Gastroesophageal sphincter (tissue), 4 donors: Measurements from ENCODE around the gene ATP6V0B. TPM values are rescaled to one million over a fixed set of nuclear protein-coding genes. Genes with fewer than 3 reads are reported as not detected.

ENCODE experiments used
- ATAC-seq: fragments of 150-250 bp; one replicate; pipeline ENCODE4 v1.9.1; 2016; ENCODE audit warnings: mild to moderate bottlenecking, moderate library complexity
- H3K27ac ChIP-seq, 4 donors: fragments of 200-600 bp; sonication (generic) in 3 of 4; 1 replicate in 3 of 4; 2 replicates in 1 of 4; pipeline ENCODE4 v1.5.1; 2016 to 2019
- H3K27me3 ChIP-seq: fragments of 200-600 bp; sonication (generic); one replicate; pipeline ENCODE4 v1.5.1; 2019
- H3K36me3 ChIP-seq, 2 donors: fragments of 200-600 bp; sonication (generic); one replicate each; pipeline ENCODE4 v1.5.1; 2019; ENCODE audit warnings: control low read depth in 1 of 2
- H3K4me1 ChIP-seq, 3 donors: fragments of 200-600 bp; sonication (generic); 1 replicate in 2 of 3; 2 replicates in 1 of 3; pipeline ENCODE4 v1.5.1; 2016 to 2019; ENCODE audit warnings: control low read depth in 2 of 3
- H3K4me3 ChIP-seq, 2 donors: fragments of 200-600 bp; sonication (generic); one replicate each; pipeline ENCODE4 v1.5.1; 2019; ENCODE audit warnings: mild to moderate bottlenecking in 1 of 2, moderate library complexity in 1 of 2
- H3K9me3 ChIP-seq, 3 donors: fragments of 200-600 bp; sonication (generic); one replicate each; pipeline ENCODE4 v1.5.1; 2017 to 2019; ENCODE audit warnings: control low read depth in 2 of 3
- EP300 ChIP-seq: sonication (generic); formaldehyde crosslinking; IDR thresholded peaks from one replicate; pipeline ENCODE4 v1.6.1; 2017; ENCODE audit warnings: antibody characterized with exemption, mild to moderate bottlenecking
- POLR2A ChIP-seq, 2 donors: fragments of 450-650 bp; IDR thresholded peaks; one replicate each; pipeline ENCODE4 v1.6.1; 2017; ENCODE audit warnings: antibody characterized with exemption in 2 of 2, mild to moderate bottlenecking in 2 of 2, moderate library complexity in 1 of 2
- POLR2AphosphoS5 ChIP-seq: sonication (generic); formaldehyde crosslinking; IDR thresholded peaks from one replicate; pipeline ENCODE4 v1.6.1; 2017; ENCODE audit warnings: antibody characterized with exemption
- whole genome bisulfite sequencing, 2 donors: methylation state at CpG; one replicate each; pipeline ENCODE4 v1.1.5; 2018; ENCODE audit warnings: low coverage in 1 of 2; 5-methylcytosine and 5-hydroxymethylcytosine counted together
- total RNA-seq, 4 donors: library from RNA; depleted of rRNA; stranded (reverse); fragments of >200 nt; gene quantifications; one replicate each; pipeline ENCODE4 v1.1.0, GENCODE V29; 2016
- TF ChIP-seq, protein P1 (sequence below), 4 experiments: fragments of 200-600 bp in 2 of 4; fragments of 450-650 bp in 2 of 4; sonication (generic) in 1 of 4; IDR thresholded peaks; one replicate each; pipeline ENCODE4 v1.5.1; 2017 to 2019; ENCODE audit warnings: antibody characterized with exemption in 4 of 4, mild to moderate bottlenecking in 2 of 4, moderate library complexity in 2 of 4

The ATP6V0B gene
- total RNA-seq, 4 donors from 2014 or later, result 67.9 to 107 (median 89.9) TPM

- Histone ChIP-seq H3K4me3 (no peak overlapping the region), H3K36me3 (peaks cover 0 to 50% of the 10 kb centered on the region in 2 donors), H3K27me3 (no peaks in the 10 kb centered on the region), H3K9me3 (no peaks in the 10 kb centered on the region), H3K27ac (no peak overlapping the region), H3K4me1 (peaks cover 4 to 31% (median 19%) of the 10 kb centered on the region in 3 donors)
- no peak for ATAC-seq
- TF ChIP-seq POLR2A (IDR thresholded peaks at IDR 0.05), result no peak
- TF ChIP-seq, protein P1, sequence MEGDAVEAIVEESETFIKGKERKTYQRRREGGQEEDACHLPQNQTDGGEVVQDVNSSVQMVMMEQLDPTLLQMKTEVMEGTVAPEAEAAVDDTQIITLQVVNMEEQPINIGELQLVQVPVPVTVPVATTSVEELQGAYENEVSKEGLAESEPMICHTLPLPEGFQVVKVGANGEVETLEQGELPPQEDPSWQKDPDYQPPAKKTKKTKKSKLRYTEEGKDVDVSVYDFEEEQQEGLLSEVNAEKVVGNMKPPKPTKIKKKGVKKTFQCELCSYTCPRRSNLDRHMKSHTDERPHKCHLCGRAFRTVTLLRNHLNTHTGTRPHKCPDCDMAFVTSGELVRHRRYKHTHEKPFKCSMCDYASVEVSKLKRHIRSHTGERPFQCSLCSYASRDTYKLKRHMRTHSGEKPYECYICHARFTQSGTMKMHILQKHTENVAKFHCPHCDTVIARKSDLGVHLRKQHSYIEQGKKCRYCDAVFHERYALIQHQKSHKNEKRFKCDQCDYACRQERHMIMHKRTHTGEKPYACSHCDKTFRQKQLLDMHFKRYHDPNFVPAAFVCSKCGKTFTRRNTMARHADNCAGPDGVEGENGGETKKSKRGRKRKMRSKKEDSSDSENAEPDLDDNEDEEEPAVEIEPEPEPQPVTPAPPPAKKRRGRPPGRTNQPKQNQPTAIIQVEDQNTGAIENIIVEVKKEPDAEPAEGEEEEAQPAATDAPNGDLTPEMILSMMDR (IDR thresholded peaks at IDR 0.05), result no peak
- TF ChIP-seq POLR2AphosphoS5, result no peak
- no peak for TF ChIP-seq EP300
- WGBS, 2 donors, result 82 to 88% methylated on average over 6 to 13 of the region's 15 CpGs
Measured at GRCh38 chr1:43982808-43983207, 8.0 kb downstream of the ATP6V0B start.

- Histone ChIP-seq H3K27ac (no peak overlapping the region), H3K9me3 (no peaks in the 10 kb centered on the region), H3K36me3 (peaks cover 0 to 44% of the 10 kb centered on the region in 2 donors), H3K27me3 (no peaks in the 10 kb centered on the region), H3K4me3 (no peak overlapping the region), H3K4me1 (peaks cover 4 to 26% (median 15%) of the 10 kb centered on the region in 3 donors)
- ATAC-seq, result no peak
- TF ChIP-seq, protein P1 (IDR thresholded peaks at IDR 0.05), result no peak
- TF ChIP-seq POLR2A (IDR thresholded peaks at IDR 0.05), result no peak
- no peak for TF ChIP-seq EP300
- no peak for TF ChIP-seq POLR2AphosphoS5
- 77 to 83% methylated on average over 8 to 12 of the region's 12 CpGs for whole genome bisulfite sequencing, 2 donors
Measured at GRCh38 chr1:43983253-43983899, 8.6 kb downstream of the ATP6V0B start.

GRCh38 chr1:43984855-43985254 lies 10.1 kb downstream of the ATP6V0B start:
- TF ChIP-seq, protein P1 (IDR thresholded peaks at IDR 0.05), result no peak
- TF ChIP-seq EP300 (no peak), POLR2A (IDR thresholded peaks at IDR 0.05) (no peak), POLR2AphosphoS5 (no peak)
- 100% methylated on average over 1 of the region's 16 CpGs for WGBS, 2 donors
- Histone ChIP-seq H3K27ac (no peak overlapping the region), H3K4me1 (peaks cover 4 to 15% (median 8%) of the 10 kb centered on the region in 3 donors), H3K36me3 (peaks cover 0 to 44% of the 10 kb centered on the region in 2 donors), H3K27me3 (no peaks in the 10 kb centered on the region), H3K9me3 (no peaks in the 10 kb centered on the region), H3K4me3 (no peak overlapping the region)
- ATAC-seq, result no peak

DNA sequence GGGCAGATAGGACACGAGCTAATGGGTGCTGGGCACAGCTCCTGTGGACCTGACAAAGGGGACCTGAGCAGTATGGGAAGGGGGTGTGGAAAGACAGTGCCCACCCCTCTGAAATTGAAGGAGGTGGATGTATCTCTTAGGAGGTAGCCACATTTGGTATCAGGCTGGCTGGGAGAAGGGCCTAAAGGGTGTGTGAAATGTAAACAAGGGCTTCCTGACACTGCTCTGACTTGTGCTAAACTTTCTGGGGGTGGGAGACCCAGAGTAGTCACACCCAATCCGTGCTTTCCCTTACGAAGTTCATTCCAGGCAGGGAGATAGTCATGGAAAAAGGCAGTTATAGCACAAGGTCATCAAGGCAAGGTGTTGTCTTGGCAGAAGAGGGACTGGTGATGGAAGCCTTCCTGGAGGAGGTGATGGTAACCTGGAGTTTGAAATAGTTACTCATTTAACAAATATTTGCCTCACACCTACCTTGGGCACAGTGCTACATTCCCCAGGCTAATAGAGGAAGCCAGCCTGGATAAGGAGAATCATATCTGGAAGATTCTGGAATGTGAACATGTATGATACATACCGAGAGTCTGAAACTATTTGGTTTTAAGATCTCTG lies 11.3 kb downstream of the ATP6V0B start:
- Histone ChIP-seq H3K27me3 (no peaks in the 10 kb centered on the region), H3K36me3 (peaks cover 0 to 42% of the 10 kb centered on the region in 2 donors), H3K4me3 (no peak overlapping the region), H3K27ac (no peak overlapping the region), H3K4me1 (peaks cover 0 to 11% (median 6%) of the 10 kb centered on the region in 3 donors), H3K9me3 (no peaks in the 10 kb centered on the region)
- no peak for ATAC-seq
- 55 to 89% methylated on average over 4 of the region's 4 CpGs for WGBS, 2 donors
- TF ChIP-seq, protein P1 (IDR thresholded peaks at IDR 0.05), result no peak
- TF ChIP-seq EP300 (no peak), POLR2A (IDR thresholded peaks at IDR 0.05) (no peak), POLR2AphosphoS5 (no peak)

GRCh38 chr1:43986712-43987111 lies 12.0 kb downstream of the ATP6V0B start:
- Histone ChIP-seq H3K4me1 (peaks cover 0 to 11% (median 7%) of the 10 kb centered on the region in 3 donors), H3K9me3 (no peaks in the 10 kb centered on the region), H3K4me3 (no peak overlapping the region), H3K36me3 (peaks cover 0 to 36% of the 10 kb centered on the region in 2 donors), H3K27me3 (no peaks in the 10 kb centered on the region), H3K27ac (no peak overlapping the region)
- 52 to 58% methylated on average over 2 to 6 of the region's 6 CpGs for WGBS, 2 donors
- no peak for TF ChIP-seq POLR2AphosphoS5
- TF ChIP-seq POLR2A (IDR thresholded peaks at IDR 0.05), result no peak
- TF ChIP-seq EP300, result no peak
- TF ChIP-seq, protein P1 (IDR thresholded peaks at IDR 0.05), result no peak
- no peak for ATAC-seq
